Liver (tissue), 9 donors: ENCODE data around the gene TANC1. TPM values are rescaled to one million over a fixed set of nuclear protein-coding genes. Genes with fewer than 3 reads are reported as not detected.

Source experiments
- DNase-seq: peaks from one replicate; pipeline ENCODE4 v3.0.0-alpha.2; 2017; ENCODE audit warnings: low spot score
- H3K27ac ChIP-seq, 2 donors: one replicate each; pipeline ENCODE4 v1.7.0; 2013; ENCODE audit warnings: inconsistent platforms in 2 of 2, low read length in 2 of 2, control low read depth in 1 of 2, low read depth in 1 of 2, mild to moderate bottlenecking in 1 of 2
- H3K27me3 ChIP-seq, 4 donors: one replicate each; pipeline versions ENCODE4 v1.6.1 to v1.7.0; 2013; ENCODE audit warnings: low read length in 3 of 4, inconsistent platforms in 1 of 4, mild to moderate bottlenecking in 1 of 4, moderate library complexity in 1 of 4; ENCODE audit not compliant: control insufficient read depth in 4 of 4, insufficient read depth in 4 of 4
- H3K36me3 ChIP-seq, 4 donors: one replicate each; pipeline versions ENCODE4 v1.6.1 to v1.7.0; 2013; ENCODE audit warnings: low read length in 3 of 4, mild to moderate bottlenecking in 3 of 4, low read depth in 1 of 4, moderate library complexity in 1 of 4; ENCODE audit not compliant: control insufficient read depth in 4 of 4, insufficient read depth in 3 of 4
- H3K4me1 ChIP-seq, 4 donors: one replicate each; pipeline versions ENCODE4 v1.6.1 to v1.7.0; 2013; ENCODE audit warnings: low read length in 3 of 4, mild to moderate bottlenecking in 3 of 4, moderate library complexity in 1 of 4; ENCODE audit not compliant: control insufficient read depth in 4 of 4, insufficient read depth in 4 of 4
- H3K4me3 ChIP-seq, 3 donors: one replicate each; pipeline versions ENCODE4 v1.6.1 to v1.7.0; 2013; ENCODE audit warnings: low read length in 3 of 3, control low read depth in 1 of 3, low read depth in 1 of 3, mild to moderate bottlenecking in 1 of 3
- H3K9ac ChIP-seq, 2 donors: one replicate each; pipeline ENCODE4 v1.7.0; 2013; ENCODE audit warnings: low read length in 2 of 2, mild to moderate bottlenecking in 2 of 2, moderate library complexity in 2 of 2, control low read depth in 1 of 2, low read depth in 1 of 2
- H3K9me3 ChIP-seq, 4 donors: one replicate each; pipeline versions ENCODE4 v1.6.1 to v1.7.0; 2013; ENCODE audit warnings: low read length in 3 of 4; ENCODE audit not compliant: control insufficient read depth in 4 of 4
- ATF3 ChIP-seq: IDR thresholded peaks from 2 replicates; pipeline ENCODE4 v1.6.1; 2016; ENCODE audit warnings: antibody characterized with exemption
- EGR1 ChIP-seq, 2 donors: IDR thresholded peaks; 2 replicates each; pipeline ENCODE4 v1.6.1; 2016 to 2018; ENCODE audit warnings: antibody characterized with exemption in 2 of 2, low read depth in 2 of 2
- FOXA1 ChIP-seq: IDR thresholded peaks from 2 replicates; pipeline ENCODE4 v1.6.1; 2016; ENCODE audit warnings: antibody characterized with exemption
- FOXA2 ChIP-seq: IDR thresholded peaks from 2 replicates; pipeline ENCODE4 v1.6.1; 2016; ENCODE audit warnings: antibody characterized with exemption
- GABPA ChIP-seq, 2 donors: IDR thresholded peaks in 1 of 2; conservative IDR thresholded peaks in 1 of 2; 2 replicates each; pipeline ENCODE4 v1.6.1; 2016; ENCODE audit warnings: antibody characterized with exemption in 2 of 2, mild to moderate bottlenecking in 1 of 2, moderate library complexity in 1 of 2
- HNF4G ChIP-seq: IDR thresholded peaks from 2 replicates; pipeline ENCODE4 v1.6.1; 2016; ENCODE audit warnings: antibody characterized with exemption
- JUND ChIP-seq, 2 donors: IDR thresholded peaks; 2 replicates each; pipeline ENCODE4 v1.6.1; 2016; ENCODE audit warnings: antibody characterized with exemption in 2 of 2
- NR2F2 ChIP-seq: IDR thresholded peaks from 2 replicates; pipeline ENCODE4 v1.6.1; 2016; ENCODE audit warnings: antibody characterized with exemption
- RAD21 ChIP-seq, 2 donors: IDR thresholded peaks; 2 replicates each; pipeline ENCODE4 v1.6.1; 2016; ENCODE audit warnings: antibody characterized with exemption in 2 of 2, mild to moderate bottlenecking in 2 of 2
- REST ChIP-seq: IDR thresholded peaks from 2 replicates; pipeline ENCODE4 v1.6.1; 2016; ENCODE audit warnings: antibody characterized with exemption, mild to moderate bottlenecking
- RXRA ChIP-seq, 2 donors: IDR thresholded peaks; 2 replicates each; pipeline ENCODE4 v1.6.1; 2017 to 2018; ENCODE audit warnings: antibody characterized with exemption in 2 of 2, mild to moderate bottlenecking in 1 of 2
- SP1 ChIP-seq: IDR thresholded peaks from 2 replicates; pipeline ENCODE4 v1.6.1; 2018; ENCODE audit warnings: antibody characterized with exemption, mild to moderate bottlenecking
- TAF1 ChIP-seq: conservative IDR thresholded peaks from 2 replicates; pipeline ENCODE4 v1.6.1; 2016; ENCODE audit warnings: antibody characterized with exemption, mild to moderate bottlenecking
- YY1 ChIP-seq: IDR thresholded peaks from 2 replicates; pipeline ENCODE4 v1.6.1; 2016; ENCODE audit warnings: antibody characterized with exemption, mild to moderate bottlenecking
- WGBS: extraction: QIAGEN DNeasy Blood & Tissue Kit; methylation state at CpG from one replicate; pipeline ENCODE4 v1.1.7; 2013; 5-methylcytosine and 5-hydroxymethylcytosine counted together
- polyA plus RNA-seq, 2 donors: library from polyadenylated mRNA; stranded (reverse) in 1 of 2; unstranded in 1 of 2; fragments of 200-250 nt in 1 of 2; fragments of >200 nt in 1 of 2; fragmentation: Nextera tagmentation in 1 of 2; extraction: Ambion mirVana in 1 of 2; gene quantifications; one replicate each; pipeline versions ENCODE4 v1.2.1 to v1.2.3, GENCODE V29; 2013 to 2015
- total RNA-seq, 2 donors: library from RNA; depleted of rRNA; stranded (reverse); fragments of >200 nt; gene quantifications; one replicate each; pipeline ENCODE4 v1.2.3, GENCODE V29; 2014
- TF ChIP-seq, protein P1 (sequence below): IDR thresholded peaks from 2 replicates; pipeline ENCODE4 v1.6.1; 2016; ENCODE audit warnings: antibody characterized with exemption
- TF ChIP-seq, protein P2 (sequence below): IDR thresholded peaks from 2 replicates; pipeline ENCODE4 v1.6.1; 2016; ENCODE audit warnings: antibody characterized with exemption
- donor health status: healthy.
- donor health status: healthy.
- donor health status: healthy.
- donor health status: healthy.
- donor health status: healthy.

Gene TANC1
- total and polyA plus RNA-seq, 4 donors = 3.7 to 17.7 (median 5.2) TPM

- TF ChIP-seq, protein P1, sequence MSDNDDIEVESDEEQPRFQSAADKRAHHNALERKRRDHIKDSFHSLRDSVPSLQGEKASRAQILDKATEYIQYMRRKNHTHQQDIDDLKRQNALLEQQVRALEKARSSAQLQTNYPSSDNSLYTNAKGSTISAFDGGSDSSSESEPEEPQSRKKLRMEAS = no peak
- TF ChIP-seq RAD21 (IDR thresholded peaks at IDR 0.05) = no peak
- no peak for TF ChIP-seq FOXA1
- TF ChIP-seq, protein P2, sequence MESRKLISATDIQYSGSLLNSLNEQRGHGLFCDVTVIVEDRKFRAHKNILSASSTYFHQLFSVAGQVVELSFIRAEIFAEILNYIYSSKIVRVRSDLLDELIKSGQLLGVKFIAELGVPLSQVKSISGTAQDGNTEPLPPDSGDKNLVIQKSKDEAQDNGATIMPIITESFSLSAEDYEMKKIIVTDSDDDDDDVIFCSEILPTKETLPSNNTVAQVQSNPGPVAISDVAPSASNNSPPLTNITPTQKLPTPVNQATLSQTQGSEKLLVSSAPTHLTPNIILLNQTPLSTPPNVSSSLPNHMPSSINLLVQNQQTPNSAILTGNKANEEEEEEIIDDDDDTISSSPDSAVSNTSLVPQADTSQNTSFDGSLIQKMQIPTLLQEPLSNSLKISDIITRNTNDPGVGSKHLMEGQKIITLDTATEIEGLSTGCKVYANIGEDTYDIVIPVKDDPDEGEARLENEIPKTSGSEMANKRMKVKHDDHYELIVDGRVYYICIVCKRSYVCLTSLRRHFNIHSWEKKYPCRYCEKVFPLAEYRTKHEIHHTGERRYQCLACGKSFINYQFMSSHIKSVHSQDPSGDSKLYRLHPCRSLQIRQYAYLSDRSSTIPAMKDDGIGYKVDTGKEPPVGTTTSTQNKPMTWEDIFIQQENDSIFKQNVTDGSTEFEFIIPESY = no peak
- no peak for TF ChIP-seq GABPA (IDR thresholded peaks at IDR 0.05 in 1 of 2, conservative IDR thresholded peaks at IDR 0.05 in 1 of 2)
- no peak for TF ChIP-seq JUND (IDR thresholded peaks at IDR 0.05)
- no peak for TF ChIP-seq SP1
- 95% methylated on average over 1 of the region's 1 CpG for WGBS
- H3K27me3 ChIP-seq = no peaks in the 10 kb centered on the region
- no peaks in the 10 kb centered on the region for H3K4me1 ChIP-seq
- no peaks in the 10 kb centered on the region for H3K9me3 ChIP-seq
- peaks cover 0 to 4% (median 0%) of the 10 kb centered on the region in 4 donors for H3K36me3 ChIP-seq
- no peak for DNase-seq
- no peak overlapping the region for H3K4me3 ChIP-seq
- H3K27ac ChIP-seq = no peak overlapping the region
- H3K9ac ChIP-seq = no peak overlapping the region
Measured at GRCh38 chr2:159066541-159067156, 98.2 kb downstream of the TANC1 start.

DNA sequence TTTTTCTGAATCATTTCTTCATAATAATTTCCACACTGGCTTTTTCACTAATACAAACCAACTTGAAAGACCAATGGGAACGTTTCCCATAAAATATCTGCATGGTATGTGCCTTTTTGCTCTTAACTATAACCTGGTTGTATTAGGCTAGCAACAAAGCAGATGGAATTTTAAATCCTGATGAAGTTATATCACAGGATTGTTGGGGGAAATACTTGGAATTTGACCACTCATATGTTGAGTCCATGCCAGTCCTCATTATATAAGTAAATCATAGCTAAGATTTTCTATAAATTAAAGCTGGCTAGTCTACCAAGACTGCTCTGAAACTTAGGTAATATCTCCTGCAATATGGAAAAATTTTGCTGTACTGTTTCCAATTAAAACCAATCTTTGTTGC is 99.5 kb downstream of the TANC1 start:
- Histone ChIP-seq H3K9me3 (no peaks in the 10 kb centered on the region), H3K4me1 (no peaks in the 10 kb centered on the region), H3K27me3 (no peaks in the 10 kb centered on the region), H3K27ac (no peak overlapping the region), H3K4me3 (no peak overlapping the region), H3K36me3 (peaks cover 0 to 4% (median 0%) of the 10 kb centered on the region in 4 donors), H3K9ac (no peak overlapping the region)
- no peak for DNase-seq
- TF ChIP-seq HNF4G = no peak
- 86% methylated on average over 1 of the region's 1 CpG for WGBS

DNA sequence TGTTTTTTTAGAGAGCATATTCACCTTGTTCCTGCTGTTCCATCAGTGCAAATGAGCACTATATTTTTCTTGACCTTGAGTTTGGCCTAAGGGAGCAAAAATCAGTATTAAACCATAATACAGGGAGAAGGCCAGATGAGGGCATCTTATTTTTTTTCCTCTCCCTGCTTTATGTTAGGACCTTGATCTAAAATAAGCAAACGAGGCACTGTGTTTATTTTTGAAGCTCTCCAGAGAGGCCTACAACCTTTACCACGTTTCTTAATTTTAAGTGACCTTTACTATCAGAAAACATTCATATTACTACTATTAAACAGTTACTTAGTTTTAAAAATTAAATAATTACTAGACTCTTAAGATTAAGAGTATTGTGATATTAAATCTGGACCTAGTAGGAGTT is 100.8 kb downstream of the TANC1 start:
- Histone ChIP-seq H3K4me1 (no peaks in the 10 kb centered on the region), H3K36me3 (peaks cover 0 to 4% (median 0%) of the 10 kb centered on the region in 4 donors), H3K4me3 (no peak overlapping the region), H3K27me3 (no peaks in the 10 kb centered on the region), H3K9ac (no peak overlapping the region), H3K27ac (no peak overlapping the region), H3K9me3 (no peaks in the 10 kb centered on the region)
- 69% methylated on average over 2 of the region's 2 CpGs for WGBS
- no peak for DNase-seq
- no peak for TF ChIP-seq RAD21 (IDR thresholded peaks at IDR 0.05)
- TF ChIP-seq EGR1 (IDR thresholded peaks at IDR 0.05; ENCODE audit: low read depth in 2 of 2) = no peak
- TF ChIP-seq GABPA (IDR thresholded peaks at IDR 0.05 in 1 of 2, conservative IDR thresholded peaks at IDR 0.05 in 1 of 2) = no peak
- no peak for TF ChIP-seq SP1
- no peak for TF ChIP-seq TAF1
- no peak for TF ChIP-seq YY1
- TF ChIP-seq NR2F2 = no peak
- TF ChIP-seq REST = no peak
- TF ChIP-seq ATF3 = no peak
- no peak for TF ChIP-seq FOXA1
- TF ChIP-seq, protein P2 = no peak
- TF ChIP-seq, protein P1 = no peak
- no peak for TF ChIP-seq FOXA2
- TF ChIP-seq HNF4G = no peak
- TF ChIP-seq RXRA (IDR thresholded peaks at IDR 0.05) = no peak
- no peak for TF ChIP-seq JUND (IDR thresholded peaks at IDR 0.05)
